HG03159 (cell line): ENCODE measurements around the gene SORCS2.

ENCODE experiments used
- ATAC-seq: cut with Tn5 transposase; IDR thresholded peaks from one replicate; pipeline ENCODE4 v1.9.1; 2021; ENCODE audit warnings: mild to moderate bottlenecking, moderate library complexity; ENCODE audit not compliant: unreplicated experiment

Gene SORCS2

DNA sequence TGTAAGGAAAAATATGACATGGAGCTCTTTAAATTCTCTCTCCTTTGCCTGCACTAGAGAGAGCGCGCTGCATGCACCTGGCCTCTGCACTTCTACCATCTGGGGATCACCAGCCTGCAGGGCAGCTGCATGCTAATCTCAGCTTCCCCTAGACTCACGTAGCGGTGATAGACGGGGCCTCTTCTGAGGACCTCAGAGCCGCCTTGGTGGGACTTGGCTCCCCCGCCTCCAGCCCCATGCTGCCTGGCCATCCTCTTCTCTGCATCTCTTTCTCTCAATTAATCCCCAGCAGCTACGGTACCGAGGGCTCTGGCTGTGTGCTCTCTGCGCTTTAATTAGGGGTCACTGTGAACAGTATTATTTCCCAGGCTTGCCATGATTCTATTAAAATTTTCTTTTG is 295.2 kb downstream of the SORCS2 start:
- no peak for ATAC-seq

DNA sequence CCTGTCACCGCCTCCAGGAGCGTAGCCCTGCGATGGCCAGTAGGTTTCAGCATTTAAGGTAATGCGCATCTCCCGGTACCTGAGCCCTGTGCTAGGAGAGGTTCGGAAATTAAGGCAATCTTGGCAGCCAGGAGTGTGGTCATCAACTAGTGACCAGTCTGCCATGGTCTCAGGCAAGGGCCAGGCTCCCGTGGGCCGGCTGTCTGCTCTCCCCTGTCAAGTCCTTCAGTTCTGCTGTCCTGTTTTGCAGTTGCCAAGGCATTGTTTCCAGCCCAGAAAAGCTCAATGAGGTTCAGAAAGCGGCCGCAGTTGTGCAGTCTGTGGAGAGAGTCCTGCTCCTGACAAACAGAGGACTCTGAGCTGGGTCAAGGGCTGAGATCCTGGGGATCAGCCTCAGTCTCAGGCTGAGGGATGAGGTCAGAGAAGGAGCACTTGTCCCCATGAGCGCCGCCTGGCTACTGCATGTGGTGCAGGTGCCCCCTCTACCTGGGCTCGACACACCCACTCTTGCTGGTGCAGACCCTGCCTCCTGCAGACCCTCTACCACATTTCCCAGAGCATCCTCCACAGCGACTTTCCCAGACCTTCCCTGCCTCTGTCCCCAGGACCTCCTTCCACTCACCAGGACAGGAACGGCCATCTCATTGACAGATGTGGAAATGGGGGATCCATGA is 295.8 kb downstream of the SORCS2 start:
- no peak for ATAC-seq

DNA sequence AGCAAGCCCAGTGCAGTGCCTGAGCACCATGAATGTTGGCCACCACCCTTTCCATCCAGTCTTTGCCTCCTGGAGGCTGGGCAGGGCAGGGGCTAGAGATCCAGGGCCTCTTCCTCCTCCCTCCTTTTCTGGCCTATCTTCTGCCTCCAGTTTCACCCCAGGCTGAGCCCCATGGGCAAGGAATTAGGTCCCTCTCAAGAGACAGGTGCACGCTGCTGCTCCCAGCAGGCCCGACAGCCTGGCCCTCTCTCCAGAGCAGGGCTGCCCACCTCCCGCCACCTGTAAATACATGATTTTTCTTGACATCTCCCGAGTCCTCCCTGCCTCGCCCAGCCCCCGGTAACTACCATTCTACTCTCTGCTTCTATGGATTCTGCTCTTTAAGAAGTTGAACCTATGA is 299.6 kb downstream of the SORCS2 start:
- no peak for ATAC-seq

DNA sequence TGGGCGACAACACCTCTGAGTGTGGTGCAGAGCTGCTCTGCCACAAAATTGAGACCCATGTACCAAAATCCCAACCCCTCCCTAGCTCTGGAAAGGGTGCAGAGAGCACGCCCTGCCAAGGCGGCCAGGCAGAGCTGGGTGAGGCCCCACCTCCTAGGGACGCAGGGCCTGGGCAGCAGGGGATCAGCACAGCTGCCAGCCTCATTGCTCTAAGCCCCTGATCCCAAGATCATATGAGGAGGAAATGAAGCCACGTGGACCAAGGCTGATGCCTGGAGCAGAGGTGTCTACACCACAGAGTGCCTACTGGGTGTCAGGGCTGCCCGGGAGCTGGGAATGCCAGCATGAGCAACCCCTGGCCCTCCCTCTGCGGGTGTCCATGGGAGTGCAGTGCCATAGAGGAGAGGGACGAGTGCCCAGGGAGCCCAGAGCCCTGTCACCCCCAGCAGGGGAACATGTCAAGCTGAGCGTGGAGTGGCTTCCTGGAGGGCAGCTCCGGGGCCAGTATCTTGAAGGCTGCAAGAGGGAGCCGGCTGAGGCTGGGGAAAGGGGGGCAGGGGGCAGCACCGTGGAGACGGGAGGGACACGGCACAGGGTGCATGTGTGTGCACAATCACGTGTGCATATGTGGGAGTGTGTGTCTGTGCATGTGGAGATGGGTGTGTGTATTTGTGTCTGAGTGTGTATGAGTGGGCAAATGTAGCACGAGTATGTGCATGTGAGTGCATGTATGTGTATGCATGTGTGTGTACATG is 306.3 kb downstream of the SORCS2 start:
- no peak for ATAC-seq

DNA sequence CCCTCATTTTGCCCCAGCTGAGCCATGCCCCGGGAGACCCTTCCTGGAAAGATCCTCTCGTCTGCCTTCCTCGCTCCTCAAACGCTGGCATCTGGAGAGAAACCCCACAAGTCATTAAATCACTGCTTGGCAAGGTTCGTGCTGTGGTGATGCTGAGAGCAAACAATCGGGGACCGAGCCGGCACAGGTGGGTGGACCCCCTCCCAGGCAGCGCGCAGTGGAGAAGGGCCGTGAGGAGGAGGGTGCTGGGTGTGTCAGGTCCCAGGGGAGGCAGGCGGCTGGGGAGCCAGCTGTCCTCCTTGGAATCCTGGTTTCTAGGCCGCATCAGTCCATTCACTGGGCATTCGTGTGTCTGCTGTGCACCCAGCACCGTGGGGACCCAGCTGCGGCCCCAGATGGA is 307.3 kb downstream of the SORCS2 start:
- no peak for ATAC-seq

DNA sequence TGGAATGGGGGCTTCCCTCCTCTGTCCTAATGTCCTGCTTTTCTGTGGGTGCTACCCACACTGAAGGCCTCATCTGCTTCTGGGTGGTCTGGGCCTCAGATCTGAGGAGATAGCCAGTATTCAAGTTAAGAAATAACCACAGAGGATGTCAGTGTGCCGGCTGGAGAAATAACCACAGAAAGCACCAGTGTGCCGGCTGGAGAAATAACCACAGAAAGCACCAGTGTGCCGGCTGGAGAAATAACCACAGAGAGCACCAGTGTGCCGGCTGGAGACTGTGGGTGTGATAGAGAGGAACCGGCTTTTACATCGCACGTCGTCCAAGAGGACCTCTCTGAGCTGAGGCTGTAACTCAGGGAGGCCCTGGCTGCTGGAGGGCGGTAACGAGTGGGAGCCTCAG is 308.1 kb downstream of the SORCS2 start:
- ATAC-seq: no peak

DNA sequence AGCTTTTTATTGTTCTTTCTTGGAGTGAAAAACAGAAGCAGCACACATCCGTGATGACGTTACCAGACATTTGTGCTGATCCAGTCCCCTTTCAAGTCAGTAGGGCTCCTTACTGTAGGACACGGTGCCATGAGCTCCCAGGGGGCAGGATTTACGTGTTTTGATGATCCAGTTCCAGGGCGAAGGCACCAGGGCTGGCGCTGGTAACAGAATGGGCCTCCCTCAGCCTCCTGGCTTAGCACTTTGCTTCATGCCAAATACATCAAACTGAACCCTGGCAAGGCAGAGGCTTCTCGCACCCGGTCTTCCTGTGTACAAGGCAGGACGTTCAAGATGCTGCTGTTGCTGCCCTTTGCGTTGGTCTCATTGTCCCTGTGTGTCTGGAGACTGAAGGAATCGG is 309.0 kb downstream of the SORCS2 start:
- no peak for ATAC-seq

DNA sequence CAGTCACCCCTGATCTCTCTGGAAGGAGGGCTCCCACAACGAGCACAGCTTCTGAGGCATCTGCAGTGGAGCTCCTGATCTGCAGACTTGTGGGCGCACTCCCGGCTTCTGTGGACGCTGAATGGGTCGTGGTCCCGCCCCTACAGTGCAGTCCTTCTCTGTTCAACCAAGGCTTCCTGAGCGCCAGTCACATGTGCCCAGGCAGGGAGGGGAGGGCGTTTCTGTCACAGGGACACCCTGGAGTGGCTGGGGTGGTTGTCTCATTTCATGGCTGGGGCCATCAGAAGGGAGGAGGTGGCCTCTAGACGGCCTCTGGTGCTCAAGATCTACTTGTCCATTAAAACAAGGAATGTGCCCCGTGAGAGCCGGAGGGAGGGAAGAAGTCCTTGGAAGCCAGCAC is 309.5 kb downstream of the SORCS2 start:
- no peak for ATAC-seq

DNA sequence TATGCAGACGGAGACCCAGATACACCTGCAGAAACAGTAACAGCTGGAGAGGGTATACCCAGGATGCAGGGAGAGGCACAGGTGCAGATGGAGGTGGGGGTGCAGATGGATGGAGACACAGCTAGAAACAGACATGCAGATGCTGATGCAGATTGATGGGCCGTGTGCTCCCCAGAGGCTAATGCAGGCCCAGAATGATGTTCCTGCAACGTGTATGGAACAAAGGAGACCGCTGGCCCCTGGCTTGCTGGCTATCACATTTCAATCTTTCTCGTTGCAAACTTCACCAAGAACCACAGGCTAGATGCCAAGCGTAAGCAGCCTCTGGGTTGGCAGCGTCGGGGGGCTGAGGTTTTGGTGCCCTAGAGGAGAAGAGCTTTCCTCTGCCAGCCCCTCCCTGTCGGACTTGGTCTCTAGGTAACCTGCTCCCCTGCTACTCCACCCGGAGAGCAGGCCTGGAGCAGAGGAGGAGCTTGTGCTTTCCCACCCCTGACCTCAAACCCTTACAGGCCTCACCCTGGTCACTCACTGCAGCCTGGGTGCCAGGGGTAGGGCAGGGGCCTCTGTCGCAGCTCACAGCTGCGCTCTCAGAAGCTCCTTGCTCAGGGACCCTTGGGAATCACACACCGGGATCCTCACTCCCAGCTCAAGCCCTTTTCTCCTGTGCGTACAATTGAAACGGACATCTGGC is 311.4 kb downstream of the SORCS2 start:
- no peak for ATAC-seq

DNA sequence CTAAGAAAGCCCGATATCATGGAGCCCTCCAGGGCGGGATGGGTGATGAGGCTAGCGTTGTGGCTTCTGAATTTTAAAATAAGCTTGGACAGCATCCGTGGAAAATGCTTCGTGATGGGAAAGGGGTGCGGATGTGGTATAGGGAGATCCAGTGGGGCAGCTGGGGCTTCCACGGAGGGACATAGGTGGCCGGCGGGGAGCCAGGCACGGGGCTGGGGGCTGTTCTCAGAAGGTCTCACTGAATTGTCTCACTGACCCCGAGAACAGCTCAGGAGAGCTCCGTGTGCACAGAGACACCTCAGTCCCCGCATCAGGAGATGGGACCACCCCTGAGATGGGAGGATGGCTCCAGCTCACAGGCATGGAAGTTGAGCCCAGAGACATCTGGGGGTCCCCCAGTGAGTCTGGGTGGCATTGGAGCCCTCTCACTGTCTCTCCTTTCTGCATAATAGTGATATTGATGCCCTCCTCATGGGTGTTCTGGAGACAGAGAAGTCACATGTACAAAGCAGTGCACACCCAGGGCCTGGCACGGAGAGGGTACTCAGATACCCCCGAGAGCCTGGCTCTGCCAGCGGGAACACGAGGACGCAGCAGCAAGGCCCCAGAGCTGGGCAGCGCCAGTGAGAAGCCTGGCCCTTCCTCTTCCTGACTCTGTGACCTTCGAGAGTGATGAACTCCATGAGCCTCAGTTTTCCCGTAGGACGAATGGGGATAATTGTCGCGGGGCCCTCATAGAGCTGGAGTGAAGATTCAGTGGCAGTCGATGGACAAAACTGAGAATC is 313.0 kb downstream of the SORCS2 start:
- no peak for ATAC-seq

DNA sequence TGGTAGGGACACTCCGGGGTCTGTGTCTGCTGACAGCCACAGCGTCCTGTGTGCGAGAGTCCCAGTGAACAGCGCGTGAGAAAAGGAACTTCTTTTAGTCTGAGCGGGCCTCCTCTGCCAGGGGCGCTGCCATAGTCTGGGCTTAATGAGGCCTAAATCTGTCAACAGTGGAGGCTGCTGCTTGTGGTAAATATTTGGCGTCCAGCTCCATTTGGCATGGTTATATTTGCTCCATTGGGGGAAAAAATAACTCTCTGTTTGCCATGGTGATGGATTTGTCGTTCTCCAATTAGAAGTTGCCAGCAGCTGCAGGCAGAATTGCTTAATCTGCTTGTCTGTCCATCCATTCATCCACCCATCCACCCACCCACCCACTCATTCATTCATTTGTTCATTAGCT is 313.8 kb downstream of the SORCS2 start:
- no peak for ATAC-seq

DNA sequence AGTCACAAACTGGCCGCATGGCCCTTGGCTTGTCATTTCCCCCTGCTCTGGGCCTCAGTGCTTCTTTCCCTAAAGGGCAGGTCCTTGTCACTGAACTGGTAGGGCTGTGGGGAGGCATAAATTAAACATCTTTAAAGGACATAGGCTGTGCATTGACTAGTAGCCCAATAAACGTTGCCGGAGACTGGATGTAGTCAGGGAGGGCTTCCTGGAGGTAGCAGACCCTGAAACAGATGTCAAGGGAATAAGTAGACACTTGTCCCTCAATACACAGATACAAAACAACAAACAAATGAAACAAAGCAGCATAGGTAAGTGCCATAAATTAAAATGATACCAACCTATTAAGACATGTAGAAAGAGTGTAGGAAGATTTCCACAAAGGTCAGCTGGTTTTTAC is 314.2 kb downstream of the SORCS2 start:
- no peak for ATAC-seq

DNA sequence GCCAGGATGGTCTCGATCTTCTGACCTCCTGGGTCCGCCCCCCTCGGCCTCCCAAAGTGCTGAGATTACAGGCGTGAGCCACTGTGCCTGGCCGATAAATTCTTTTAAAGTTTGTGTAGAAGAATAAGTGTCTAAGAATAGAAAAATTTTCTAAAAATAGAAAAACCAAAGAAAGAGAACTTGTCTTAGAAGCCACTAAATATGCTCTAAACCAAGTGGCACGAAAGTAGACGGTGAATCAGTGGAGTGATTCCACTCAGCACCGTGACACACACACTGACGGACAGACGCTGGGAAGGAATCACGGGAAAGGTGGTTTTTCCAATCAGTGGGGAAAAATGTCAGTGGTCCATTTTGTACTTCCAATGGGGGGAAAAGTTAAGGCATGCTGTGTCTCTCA is 315.0 kb downstream of the SORCS2 start:
- no peak for ATAC-seq

DNA sequence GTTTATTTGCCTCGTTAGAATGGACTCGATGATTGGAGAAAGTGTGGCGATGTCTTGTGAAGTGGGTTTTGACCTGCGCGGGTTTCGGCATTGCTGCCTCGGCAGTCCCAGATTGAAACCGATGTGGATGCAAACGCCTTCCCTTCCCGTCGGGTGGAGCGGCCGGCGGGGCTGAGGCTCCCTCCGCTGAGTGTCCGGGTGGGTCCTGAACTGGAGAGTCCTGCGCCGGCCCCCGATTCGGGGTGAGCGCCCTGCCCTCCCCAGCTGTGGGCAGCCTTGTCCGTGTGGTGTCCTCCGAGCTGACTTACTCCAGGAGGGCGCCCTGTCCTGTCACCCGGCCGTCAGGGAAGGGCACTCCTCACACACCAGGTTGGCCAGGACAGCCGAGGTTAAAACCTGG is 317.7 kb downstream of the SORCS2 start:
- no peak for ATAC-seq

DNA sequence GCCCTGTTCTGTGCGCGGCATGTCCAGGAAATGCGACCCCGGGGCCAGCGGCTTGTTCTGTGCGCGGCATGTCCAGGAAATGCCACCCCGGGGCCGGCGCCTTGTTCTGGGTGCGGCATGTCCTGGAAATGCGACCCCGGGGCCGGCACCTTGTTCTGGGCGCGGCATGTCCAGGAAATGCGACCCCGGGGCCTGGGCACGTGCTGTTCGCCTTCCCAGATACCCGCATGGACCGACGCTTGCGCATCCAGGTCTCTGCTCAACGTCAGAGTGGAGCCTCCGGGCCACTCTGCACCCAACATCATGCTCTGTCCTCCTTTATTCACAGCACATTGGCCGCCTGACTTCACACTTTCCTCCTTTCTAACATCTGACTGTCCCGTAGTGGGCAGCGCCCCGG is 318.2 kb downstream of the SORCS2 start:
- ATAC-seq: no peak

DNA sequence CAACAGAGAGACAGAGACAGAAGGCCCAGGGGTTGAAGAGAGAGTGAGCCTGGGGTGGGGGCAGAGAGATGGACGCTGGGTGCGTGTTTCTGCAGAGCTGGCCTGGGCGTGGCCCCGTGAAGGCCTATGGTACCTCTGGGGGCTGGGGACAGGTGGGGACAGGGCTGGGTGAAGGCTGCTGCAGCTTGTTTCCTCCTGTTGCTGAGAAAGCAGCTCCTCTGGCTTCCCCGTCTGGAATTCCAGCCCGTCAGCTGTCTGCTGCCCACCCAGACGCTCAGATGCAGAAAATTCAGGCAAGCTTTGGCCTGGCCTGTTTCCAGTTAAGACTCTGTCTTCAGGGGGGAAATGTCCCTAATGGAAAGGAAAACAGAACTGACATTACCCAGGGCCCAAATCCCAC is 319.2 kb downstream of the SORCS2 start:
- no peak for ATAC-seq

DNA sequence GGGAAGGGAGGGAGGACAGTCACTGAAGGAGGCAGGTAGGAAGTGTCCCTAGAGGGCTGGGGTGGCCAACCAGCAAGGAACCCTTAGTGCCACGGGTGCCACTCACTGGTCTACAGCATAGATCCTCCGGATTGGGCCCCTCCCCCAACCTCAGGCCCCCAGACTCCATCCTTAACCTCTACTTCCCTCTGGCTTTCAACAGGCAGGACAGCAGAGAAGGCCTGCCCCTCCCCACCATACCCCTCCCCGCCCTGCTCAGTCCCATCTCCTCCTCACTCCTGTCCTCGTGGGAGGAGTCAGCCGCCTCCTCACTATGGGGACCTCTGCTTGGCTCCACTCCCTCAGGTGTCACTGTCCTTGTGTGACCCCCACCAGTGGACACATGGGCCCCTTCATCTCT is 320.1 kb downstream of the SORCS2 start:
- no peak for ATAC-seq

DNA sequence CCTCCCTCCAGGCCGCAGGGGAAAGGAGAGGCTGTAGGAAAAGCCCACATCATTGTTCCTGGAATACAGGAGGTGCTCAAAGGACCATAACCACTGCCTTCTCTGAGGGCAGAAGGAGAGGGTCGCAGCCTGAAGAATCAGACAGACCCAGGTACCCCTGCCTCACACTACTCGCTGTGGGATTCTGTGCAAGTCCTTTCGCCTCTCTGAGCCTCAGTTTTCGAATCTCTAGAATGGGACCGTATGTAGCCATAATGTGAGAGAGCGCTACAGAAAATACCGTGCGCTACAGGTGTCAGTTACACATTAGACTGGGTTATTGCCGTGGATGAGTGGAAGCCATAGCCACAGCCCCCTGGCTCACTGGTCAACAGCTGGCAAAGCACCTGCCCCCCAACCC is 320.6 kb downstream of the SORCS2 start:
- ATAC-seq: no peak

DNA sequence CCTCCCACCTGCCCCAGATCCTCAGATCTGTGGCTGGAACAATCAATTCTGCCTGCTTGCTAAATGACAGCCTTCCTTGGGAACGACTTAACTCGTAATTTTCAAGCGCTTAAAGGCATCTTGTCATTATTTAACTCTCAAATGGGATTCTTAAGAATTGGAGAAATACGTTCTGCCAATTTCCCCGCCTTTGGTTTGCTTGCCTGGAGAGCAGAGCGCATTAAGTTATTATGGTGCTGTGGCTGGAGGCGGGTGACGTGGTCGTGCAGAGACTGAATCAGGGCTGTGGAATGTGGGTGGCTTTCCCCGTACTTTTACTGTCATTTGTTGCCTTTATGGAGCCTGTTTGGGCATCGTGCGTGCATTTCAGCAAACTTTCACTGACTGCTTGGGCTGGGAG is 321.3 kb downstream of the SORCS2 start:
- no peak for ATAC-seq

DNA sequence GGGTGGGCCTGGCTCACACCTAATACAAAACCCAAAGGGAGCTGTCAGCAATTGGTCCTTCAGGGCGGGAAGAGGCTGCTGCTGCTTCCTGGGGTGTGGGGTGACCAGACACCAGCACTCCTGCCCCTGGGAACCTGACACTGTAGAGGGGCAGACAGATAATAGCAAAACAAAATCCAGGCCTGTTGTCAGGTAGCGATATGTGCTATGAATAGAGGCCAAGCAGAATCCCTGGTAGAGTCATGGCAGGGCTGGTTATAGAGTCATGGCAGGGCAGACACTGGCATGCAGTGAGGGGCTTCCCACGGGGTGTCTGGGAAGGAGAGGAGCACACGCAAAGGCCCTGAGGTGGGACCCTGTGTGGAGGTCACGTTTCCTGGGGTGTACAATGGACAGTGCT is 321.9 kb downstream of the SORCS2 start:
- no peak for ATAC-seq

DNA sequence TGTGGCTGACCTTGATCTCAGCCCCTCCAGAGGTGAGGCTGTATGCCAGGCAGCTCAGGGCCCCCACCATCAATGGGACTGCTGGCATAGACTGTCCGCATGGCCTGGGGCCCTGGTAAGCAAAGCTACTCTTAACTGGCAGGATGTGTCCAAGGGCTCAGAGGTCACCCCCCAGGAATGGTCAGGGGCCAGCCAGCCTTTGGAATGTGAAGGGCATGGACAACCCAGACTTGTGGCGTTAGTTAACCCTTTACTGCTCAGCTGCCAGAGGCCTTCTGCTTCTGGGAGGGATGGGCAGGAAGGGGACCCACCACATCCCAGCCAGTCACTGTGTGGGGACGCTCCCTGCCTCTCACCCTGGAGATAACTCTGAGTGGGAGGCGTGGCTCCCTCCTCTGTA is 322.5 kb downstream of the SORCS2 start:
- ATAC-seq: no peak
